Measurements from ENCODE around the gene HMGB3.
"Not testable (repeated sequence)": the region's sequence is repeated elsewhere in the genome, so short reads cannot be mapped to it uniquely, and the experiment has no call there.

Gene HMGB3

DNA sequence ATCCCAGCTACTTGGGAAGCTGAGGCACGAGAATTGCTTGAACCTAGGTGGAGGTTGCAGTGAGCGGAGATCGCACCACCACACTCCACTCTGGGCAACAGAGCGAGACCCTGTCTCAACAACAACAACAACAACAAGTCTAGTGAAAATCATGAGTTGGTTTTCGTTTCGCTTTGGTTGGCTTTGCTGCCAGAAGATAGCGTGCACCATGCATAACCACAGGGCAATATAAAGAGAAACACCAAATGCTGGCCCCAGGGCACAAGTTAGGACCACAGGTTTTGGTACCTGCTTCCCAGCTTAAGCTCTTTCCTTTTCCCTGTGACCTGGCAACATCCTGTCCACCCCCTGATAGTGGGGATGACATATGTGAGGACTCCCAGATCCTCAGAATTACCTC lies 21.5 kb upstream of the HMGB3 start:
- H3K4me3 ChIP-seq (ENCODE audit: low read depth, low read length), result no peak overlapping the region
- no peak for DNase-seq (ENCODE audit: low read depth)
- TF ChIP-seq, protein P1, sequence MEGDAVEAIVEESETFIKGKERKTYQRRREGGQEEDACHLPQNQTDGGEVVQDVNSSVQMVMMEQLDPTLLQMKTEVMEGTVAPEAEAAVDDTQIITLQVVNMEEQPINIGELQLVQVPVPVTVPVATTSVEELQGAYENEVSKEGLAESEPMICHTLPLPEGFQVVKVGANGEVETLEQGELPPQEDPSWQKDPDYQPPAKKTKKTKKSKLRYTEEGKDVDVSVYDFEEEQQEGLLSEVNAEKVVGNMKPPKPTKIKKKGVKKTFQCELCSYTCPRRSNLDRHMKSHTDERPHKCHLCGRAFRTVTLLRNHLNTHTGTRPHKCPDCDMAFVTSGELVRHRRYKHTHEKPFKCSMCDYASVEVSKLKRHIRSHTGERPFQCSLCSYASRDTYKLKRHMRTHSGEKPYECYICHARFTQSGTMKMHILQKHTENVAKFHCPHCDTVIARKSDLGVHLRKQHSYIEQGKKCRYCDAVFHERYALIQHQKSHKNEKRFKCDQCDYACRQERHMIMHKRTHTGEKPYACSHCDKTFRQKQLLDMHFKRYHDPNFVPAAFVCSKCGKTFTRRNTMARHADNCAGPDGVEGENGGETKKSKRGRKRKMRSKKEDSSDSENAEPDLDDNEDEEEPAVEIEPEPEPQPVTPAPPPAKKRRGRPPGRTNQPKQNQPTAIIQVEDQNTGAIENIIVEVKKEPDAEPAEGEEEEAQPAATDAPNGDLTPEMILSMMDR (IDR thresholded peaks at IDR 0.05; ENCODE audit: low read depth, low read length, missing control alignments), result no peak

- DNase-seq (ENCODE audit: low read depth); H3K4me3 ChIP-seq (ENCODE audit: low read depth, low read length): not testable (repeated sequence)
Measured at GRCh38 chrX:150964416-150964815, 18.7 kb upstream of the HMGB3 start.

DNA sequence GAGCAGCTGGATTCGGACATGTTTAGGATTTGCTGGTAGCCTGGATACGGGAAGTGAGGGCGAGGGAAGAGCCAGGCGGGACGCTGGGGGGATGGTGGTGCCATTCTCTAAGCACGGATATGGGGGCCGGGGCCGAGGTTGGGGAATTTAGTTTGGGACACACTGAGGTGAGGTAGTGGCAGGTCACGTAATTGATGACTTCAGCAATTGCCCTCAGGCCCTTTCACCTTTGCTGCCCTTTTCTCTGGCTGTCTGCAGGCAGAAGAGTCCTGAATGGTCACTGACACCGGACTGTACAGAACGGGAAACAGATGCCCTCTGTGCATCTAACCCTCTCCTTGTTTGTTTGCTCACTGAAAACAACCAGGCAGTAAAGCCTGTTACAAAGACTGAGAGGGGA lies 16.9 kb upstream of the HMGB3 start:
- no peak overlapping the region for H3K4me3 ChIP-seq (ENCODE audit: low read depth, low read length)
- TF ChIP-seq, protein P1 (IDR thresholded peaks at IDR 0.05; ENCODE audit: low read depth, low read length, missing control alignments), result no peak
- DNase-seq (ENCODE audit: low read depth), result no peak

- H3K4me3 ChIP-seq (ENCODE audit: low read depth, low read length), result no peak overlapping the region
- DNase-seq (ENCODE audit: low read depth), result no peak
- TF ChIP-seq, protein P1 (IDR thresholded peaks at IDR 0.05; ENCODE audit: low read depth, low read length, missing control alignments), result no peak
Measured at GRCh38 chrX:150966742-150967141, 16.4 kb upstream of the HMGB3 start.

- no peak for DNase-seq (ENCODE audit: low read depth)
- TF ChIP-seq, protein P1 (IDR thresholded peaks at IDR 0.05; ENCODE audit: low read depth, low read length, missing control alignments), result no peak
- H3K4me3 ChIP-seq (ENCODE audit: low read depth, low read length), result no peak overlapping the region
Measured at GRCh38 chrX:150967786-150968185, 15.3 kb upstream of the HMGB3 start.

DNA sequence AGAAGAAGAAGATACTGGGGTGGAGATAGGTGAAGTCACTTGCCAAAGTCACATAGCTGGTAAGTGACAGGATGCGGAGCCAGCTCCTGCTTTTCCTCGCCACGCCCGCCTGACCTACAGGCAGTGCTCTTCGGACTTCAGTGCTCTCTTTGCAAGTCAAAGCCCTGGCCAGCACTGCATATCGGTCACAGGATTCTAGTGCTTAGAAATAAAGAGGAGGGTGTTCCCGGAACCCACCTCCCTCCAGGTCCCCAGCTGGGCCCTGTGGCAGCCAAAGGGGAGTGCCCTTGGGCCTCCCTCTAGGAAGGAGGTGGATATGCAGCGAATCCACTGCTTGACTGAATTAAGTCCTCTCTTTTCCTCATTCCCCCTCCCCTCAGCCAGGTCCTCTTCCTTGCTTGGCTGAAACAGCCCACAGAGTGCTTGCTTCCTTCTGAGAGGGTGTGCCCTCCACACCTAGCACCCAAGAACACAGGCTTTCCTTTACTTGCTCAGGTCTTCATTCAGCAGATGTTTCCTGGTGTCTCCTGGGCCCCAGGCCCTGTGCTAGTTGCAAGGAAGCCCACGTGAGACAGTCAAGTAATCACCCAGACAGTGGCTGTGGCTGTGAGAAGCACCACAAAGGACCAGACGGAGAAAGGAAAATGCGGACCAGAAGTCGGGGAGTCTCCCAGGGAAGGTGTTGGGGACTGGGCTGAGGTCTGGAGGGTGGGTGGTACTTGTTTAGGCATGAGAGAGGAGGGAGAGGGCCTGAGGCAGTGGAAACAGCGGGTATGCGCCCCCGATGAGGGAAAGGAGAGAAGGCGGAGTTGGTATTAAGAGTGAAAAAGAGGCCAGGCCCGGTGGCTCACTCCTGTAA lies 14.0 kb upstream of the HMGB3 start:
- TF ChIP-seq, protein P1 (IDR thresholded peaks at IDR 0.05; ENCODE audit: low read depth, low read length, missing control alignments), result no peak
- no peak overlapping the region for H3K4me3 ChIP-seq (ENCODE audit: low read depth, low read length)
- no peak for DNase-seq (ENCODE audit: low read depth)

DNA sequence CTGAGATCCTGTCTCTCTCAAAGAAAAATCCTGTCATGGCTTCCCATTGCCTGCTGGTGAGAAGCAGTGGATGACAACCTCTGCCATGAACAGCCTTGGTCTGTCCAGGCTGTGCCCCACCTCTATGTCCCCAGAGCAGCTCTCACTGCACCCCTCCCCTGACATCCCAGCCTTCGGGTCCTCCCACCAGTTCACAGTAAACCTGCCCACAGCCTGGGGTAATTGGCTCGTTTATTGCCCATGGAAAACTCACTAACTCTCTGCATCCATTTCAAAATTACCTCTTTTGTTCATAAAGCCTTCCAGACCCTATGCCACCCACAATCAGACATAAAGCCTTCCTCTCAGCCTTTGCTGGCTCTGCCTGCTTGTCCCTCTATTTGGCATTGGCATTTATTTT lies 10.7 kb upstream of the HMGB3 start:
- DNase-seq (ENCODE audit: low read depth), result no peak
- TF ChIP-seq, protein P1 (IDR thresholded peaks at IDR 0.05; ENCODE audit: low read depth, low read length, missing control alignments), result no peak

More for the DNA sequence above, 10.7 kb upstream of the HMGB3 start:
- H3K4me3 ChIP-seq (ENCODE audit: low read depth, low read length), result no peak overlapping the region
